Progenitor cell of endocrine pancreas (in vitro differentiated cells): Measurements from ENCODE around the gene NPIPB9. TPM values are rescaled to one million over a fixed set of nuclear protein-coding genes. Genes with fewer than 3 reads are reported as not detected.
"Not testable (repeated sequence)": the region's sequence is repeated elsewhere in the genome, so short reads cannot be mapped to it uniquely, and the experiment has no call there.

Experiments
- DNase-seq: peaks from one replicate; pipeline ENCODE4 v3.0.0; 2021; ENCODE audit warnings: low spot score; ENCODE audit not compliant: unreplicated experiment
- H3K27ac Mint-ChIP-seq: 2 replicates; pipeline ENCODE4 v1.8.0; 2021; ENCODE audit warnings: mild to moderate bottlenecking, moderate library complexity, mixed read lengths
- H3K27me3 Mint-ChIP-seq: 2 replicates; pipeline ENCODE4 v1.8.0; 2021; ENCODE audit warnings: mixed read lengths
- H3K36me3 Mint-ChIP-seq: 2 replicates; pipeline ENCODE4 v1.8.0; 2022; ENCODE audit warnings: mixed read lengths; ENCODE audit not compliant: insufficient read depth
- H3K4me1 Mint-ChIP-seq: 2 replicates; pipeline ENCODE4 v1.8.0; 2021; ENCODE audit warnings: low read depth, mixed read lengths
- H3K4me3 Mint-ChIP-seq: 2 replicates; pipeline ENCODE4 v1.8.0; 2021; ENCODE audit warnings: low read depth, mild to moderate bottlenecking, moderate library complexity, mixed read lengths
- H3K9me3 Mint-ChIP-seq: 2 replicates; pipeline ENCODE4 v1.8.0; 2021; ENCODE audit warnings: low read depth, mixed read lengths
- long read RNA-seq: library from polyadenylated mRNA; unstranded; transcript quantifications from one replicate; pipeline ENCODE4 v2.0.0, GENCODE V29; 2020
- total RNA-seq: library from RNA; stranded (reverse); gene quantifications from 2 replicates; pipeline ENCODE4 v1.2.1, GENCODE V29; 2021

The NPIPB9 gene
- total RNA-seq, result 3.2 and 3.4 TPM in 2 replicates
- long read RNA-seq, result 0 reads

DNA sequence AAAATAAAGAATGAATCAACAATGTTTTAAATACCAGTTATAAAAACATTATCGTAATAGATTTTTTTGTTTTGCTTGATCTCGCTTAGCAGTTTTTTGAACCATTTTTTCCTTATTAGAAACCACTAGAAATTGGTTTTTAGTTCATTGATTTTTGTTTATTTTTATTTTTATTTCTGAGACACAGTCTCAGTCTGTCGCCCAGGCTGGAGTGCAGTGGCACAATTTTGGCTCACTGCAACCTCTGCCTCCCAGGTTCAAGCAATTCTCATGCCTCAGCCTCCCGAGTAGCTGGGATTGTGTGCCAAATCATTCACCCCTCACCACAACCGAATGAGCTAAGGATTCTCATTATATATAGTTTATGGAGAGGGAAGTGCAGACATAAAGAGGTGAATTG, at the start of gene NPIPB9:
TSS of gene NPIPB9 (plus strand) at position 301 of the 400 bp plus-strand sequence.
- not testable (repeated sequence) for H3K4me3 Mint-ChIP-seq, H3K36me3 Mint-ChIP-seq, H3K27me3 Mint-ChIP-seq, H3K9me3 Mint-ChIP-seq, H3K27ac Mint-ChIP-seq, H3K4me1 Mint-ChIP-seq, DNase-seq

DNA sequence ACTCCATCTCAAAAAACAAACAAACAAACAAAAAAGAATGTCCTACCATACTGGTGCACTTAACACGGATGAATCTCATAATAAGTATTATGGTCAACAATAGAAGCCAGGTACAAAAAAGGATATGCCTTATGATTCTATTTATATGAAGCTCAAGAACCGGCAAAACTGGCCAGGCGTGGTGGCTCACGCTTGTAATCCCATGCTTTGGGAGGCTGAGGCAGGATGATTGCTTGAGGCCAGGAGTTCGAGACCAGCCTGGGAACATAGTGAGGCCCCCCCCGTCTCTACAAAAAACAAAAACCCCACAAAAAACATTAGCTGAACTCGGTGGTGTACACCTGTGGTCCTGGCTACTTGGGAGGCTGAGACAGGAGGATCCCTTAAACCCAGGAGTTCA, 47.3 kb upstream of the NPIPB9 start:
- H3K27me3 Mint-ChIP-seq, DNase-seq, H3K4me3 Mint-ChIP-seq, H3K27ac Mint-ChIP-seq, H3K4me1 Mint-ChIP-seq, H3K9me3 Mint-ChIP-seq, H3K36me3 Mint-ChIP-seq: not testable (repeated sequence)

DNA sequence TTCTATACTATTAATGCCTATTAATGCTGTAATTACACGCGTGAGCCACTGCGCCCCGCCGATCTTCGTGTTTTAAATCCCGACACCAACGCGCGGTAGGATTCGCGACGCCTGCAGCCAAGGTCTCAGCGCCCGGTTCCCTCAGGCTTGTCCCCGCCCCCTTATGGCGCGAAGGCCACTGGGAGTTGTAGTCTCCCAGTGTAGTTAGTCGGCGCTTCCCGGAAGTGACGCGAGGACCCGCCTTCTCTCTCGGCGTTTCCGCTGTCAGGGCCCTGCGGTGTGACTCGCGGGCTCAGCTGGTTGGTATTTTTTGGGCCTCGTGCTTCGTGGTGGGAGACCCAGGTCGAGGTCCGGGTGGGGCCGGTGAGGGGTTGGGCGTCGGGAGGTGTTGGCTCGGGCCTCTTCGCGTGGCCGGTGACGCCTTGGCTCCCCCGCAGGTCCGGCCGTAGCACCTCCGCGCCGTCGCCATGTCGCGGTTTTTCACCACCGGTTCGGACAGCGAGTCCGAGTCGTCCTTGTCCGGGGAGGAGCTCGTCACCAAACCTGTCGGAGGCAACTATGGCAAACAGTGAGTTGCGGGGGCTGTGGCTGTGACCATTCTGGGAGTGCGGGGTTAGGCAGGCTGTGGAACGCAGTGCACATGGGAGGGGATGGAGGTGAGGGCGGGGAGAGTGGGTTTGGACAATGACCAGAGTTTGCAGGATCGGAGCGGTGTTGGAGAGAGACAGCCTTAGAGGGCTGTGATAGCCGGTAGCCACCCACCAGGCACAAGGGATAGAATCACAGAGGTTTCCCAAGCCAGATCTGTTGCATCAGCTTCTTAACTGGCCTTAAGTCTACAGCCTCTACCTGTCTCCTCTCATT, 40.1 kb upstream of the NPIPB9 start, which contains the start of gene EIF3C:
TSS of gene EIF3C (plus strand) at position 245 of the 864 bp plus-strand sequence. CDS start at position 468, 223 bp downstream.
- not testable (repeated sequence) for H3K27ac Mint-ChIP-seq, DNase-seq, H3K36me3 Mint-ChIP-seq, H3K9me3 Mint-ChIP-seq, H3K4me1 Mint-ChIP-seq, H3K27me3 Mint-ChIP-seq
- peak within 1 kb of the TSS; percentile 66 for H3K4me3 Mint-ChIP-seq

DNA sequence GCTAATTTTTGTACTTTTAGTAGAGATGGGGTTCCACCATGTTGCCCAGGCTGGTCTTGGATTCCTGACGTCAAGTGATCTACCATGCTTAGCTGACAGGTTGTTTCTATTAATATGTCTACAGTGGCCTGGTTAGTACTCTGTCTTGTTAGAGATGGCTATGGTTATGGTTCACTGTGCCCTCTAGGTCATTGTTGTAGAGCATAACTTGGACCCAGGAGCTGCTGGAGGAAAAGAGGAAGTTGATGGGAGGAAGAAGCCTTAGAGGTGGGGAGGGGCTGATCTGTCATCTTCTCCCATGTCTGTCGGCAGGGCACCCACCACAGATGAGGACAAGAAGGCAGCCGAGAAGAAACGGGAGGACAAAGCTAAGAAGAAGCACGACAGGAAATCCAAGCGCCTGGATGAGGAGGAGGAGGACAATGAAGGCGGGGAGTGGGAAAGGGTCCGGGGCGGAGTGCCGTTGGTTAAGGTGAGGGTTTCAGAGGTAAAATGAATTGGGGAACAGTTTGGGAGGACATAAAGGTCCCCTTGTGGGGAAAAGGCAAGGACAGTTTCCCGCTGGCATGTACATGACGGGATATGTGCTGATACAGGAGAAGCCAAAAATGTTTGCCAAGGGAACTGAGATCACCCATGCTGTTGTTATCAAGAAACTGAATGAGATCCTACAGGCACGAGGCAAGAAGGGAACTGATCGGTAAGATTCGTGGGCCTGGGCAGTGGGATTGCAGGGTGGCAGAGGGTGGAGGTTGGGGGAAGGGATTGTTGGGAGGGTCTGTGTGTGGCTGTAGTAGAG, 28.5 kb upstream of the NPIPB9 start:
- not testable (repeated sequence) for DNase-seq, H3K36me3 Mint-ChIP-seq, H3K9me3 Mint-ChIP-seq, H3K4me1 Mint-ChIP-seq, H3K27me3 Mint-ChIP-seq, H3K4me3 Mint-ChIP-seq, H3K27ac Mint-ChIP-seq

DNA sequence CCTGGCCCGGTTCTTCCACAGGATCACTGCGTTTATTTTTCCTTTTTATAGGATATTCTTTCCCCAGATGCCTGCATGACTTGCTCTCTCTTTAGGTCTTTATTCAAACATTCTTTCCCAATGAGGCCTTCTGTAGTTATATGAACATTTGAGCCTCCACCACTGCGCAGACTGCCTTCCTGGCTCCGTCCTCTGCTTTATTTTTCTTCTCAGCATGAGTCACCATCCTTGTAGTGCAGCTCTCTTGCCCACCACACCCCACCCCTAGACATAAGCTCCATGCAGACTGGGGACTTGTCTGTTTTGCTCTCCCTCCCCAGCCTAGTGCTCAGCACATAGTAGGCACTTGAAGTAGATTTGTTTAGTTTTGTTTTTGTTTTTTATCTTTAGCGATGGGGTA, 20.3 kb upstream of the NPIPB9 start:
- not testable (repeated sequence) for DNase-seq, H3K9me3 Mint-ChIP-seq, H3K36me3 Mint-ChIP-seq, H3K4me1 Mint-ChIP-seq, H3K27me3 Mint-ChIP-seq, H3K27ac Mint-ChIP-seq, H3K4me3 Mint-ChIP-seq

DNA sequence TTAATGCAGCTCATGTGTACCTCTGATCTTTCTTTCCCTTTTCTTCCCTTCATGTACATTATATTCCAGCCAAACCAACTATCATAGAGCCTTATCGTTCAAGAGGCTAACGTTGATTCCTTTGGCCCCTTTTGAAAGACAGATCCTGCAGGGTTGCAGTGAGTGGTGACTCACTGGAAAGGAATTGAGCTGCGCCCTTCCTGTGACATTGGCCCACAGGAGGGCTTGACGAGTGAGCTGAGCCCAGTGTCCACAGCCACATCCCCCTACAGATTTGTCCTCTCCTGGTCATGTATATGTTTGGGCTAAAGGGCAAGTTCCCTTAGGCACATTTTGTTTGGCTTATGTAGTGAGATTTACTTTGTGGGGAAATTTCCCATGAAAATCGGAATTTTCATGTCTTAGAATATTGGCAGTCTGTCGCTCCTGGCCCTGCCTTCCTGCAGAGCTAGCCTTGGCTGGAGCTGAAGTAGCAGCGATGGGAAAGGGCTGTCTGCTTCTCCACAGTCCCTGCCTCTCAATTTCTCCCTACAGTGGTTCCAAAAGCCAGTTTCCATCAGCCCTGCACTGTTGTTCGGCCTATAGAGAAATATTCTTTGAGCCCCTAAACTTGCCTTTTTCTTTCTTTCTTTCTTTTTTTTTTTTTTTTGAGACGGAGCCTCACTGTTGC, 19.0 kb upstream of the NPIPB9 start:
- H3K27me3 Mint-ChIP-seq, H3K9me3 Mint-ChIP-seq, H3K4me3 Mint-ChIP-seq, H3K36me3 Mint-ChIP-seq, H3K27ac Mint-ChIP-seq, H3K4me1 Mint-ChIP-seq, DNase-seq: not testable (repeated sequence)

DNA sequence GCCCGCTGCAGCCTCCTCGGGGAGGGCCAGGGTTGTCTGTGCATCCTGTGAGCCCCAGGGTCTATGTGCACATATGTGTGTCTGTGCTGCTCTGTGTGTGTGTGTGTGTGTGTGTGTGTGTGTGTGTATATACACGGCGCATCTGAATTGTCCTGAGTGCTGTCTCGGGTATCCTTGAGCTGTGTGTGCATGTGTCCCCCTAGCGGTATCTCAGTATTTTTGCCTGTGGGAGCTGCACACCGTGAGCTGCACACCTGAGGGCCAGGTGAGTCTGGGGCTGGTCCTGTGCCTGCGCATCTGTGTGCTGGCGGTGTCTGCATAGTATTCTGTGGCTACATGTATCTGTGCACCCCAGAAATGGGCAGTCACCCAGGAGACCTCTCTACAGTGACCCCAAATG, 11.8 kb upstream of the NPIPB9 start:
- H3K4me1 Mint-ChIP-seq, H3K9me3 Mint-ChIP-seq, H3K27ac Mint-ChIP-seq, H3K36me3 Mint-ChIP-seq, DNase-seq, H3K4me3 Mint-ChIP-seq, H3K27me3 Mint-ChIP-seq: not testable (repeated sequence)

DNA sequence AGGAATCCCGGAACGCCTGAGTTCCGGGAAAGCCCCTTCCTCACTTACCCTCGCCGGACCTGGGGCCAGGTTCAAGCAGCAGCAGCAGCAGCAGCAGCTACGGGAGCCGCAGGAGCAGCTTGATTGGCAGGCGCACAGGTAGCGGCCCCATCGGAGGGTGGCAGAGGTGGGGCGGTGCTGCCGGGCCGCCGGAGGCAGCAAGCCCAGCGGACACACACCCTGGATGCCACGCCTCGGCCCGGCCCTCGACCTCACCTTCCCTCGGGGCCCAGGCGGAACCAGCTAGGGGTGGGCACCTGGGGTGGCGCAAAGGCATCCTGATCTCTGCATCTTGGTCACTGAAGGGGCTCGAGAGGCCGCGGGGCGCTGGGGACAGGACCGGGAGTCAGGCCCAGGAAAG, 11.0 kb upstream of the NPIPB9 start:
- H3K9me3 Mint-ChIP-seq, H3K27ac Mint-ChIP-seq, H3K4me3 Mint-ChIP-seq, H3K36me3 Mint-ChIP-seq, H3K27me3 Mint-ChIP-seq, H3K4me1 Mint-ChIP-seq, DNase-seq: not testable (repeated sequence)

DNA sequence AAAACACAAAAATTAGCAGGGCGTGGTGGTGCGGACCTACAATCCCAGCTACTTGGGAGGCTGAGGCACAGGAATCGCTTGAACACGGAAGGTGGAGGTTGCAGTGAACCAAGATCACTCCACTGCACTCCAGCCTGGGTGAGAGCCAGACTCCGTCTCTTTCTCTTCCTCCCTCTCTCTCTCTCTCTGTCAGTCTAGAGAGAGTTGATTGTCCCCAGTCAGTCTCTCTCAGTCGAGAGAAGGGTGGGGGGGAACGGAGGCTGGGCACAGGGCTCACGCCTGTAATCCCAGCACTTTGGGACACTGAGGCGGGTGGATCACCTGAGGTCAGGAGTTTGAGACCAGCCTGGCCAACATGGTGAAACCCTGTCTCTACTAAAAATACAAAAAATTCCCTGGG, 10.3 kb upstream of the NPIPB9 start:
- H3K36me3 Mint-ChIP-seq, H3K27ac Mint-ChIP-seq, H3K27me3 Mint-ChIP-seq, H3K9me3 Mint-ChIP-seq, DNase-seq, H3K4me3 Mint-ChIP-seq, H3K4me1 Mint-ChIP-seq: not testable (repeated sequence)

DNA sequence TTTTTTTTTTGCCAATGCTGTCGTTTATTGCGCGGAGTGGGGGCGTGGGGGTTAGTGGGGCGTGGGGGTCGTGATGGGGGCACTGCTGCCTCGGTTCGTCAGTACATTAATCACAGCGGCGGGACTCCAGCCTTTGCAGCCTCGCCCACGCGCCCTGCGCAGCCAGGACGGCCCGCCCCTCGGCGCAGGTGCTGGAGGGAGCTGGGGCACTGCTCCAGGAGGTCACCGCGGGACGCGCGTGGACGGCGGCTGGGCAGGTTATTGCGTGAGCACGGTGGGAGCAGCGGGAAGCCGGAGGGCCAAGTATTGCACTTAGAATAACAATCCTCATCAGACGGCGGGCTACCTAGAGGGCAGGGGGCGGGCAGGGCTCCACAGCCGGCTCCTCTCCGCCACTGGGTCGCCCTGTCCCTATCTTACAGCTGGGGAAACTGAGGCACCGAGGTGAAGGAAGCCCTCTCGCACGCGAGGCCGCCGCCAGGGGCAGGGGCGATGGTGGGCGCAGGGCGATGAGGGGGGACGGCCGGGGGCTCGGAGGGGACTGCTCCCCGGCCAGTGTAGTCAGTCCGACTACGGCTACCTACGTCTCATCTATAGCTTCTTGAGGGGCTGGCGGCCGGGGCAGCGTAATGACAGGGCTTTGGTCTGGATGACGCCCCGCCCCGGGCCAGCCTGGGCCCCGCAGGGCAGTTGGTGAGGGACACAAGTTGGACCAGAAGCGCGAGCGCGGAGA, 4.8 kb upstream of the NPIPB9 start:
- not testable (repeated sequence) for DNase-seq, H3K27me3 Mint-ChIP-seq, H3K4me1 Mint-ChIP-seq, H3K4me3 Mint-ChIP-seq, H3K36me3 Mint-ChIP-seq, H3K9me3 Mint-ChIP-seq, H3K27ac Mint-ChIP-seq
